H9 (cell line): ENCODE results near the gene SPRR5. TPM values are rescaled to one million over a fixed set of nuclear protein-coding genes. Genes with fewer than 3 reads are reported as not detected.

Experiments
- DNase-seq: peaks from one replicate; pipeline ENCODE4 v3.0.0-alpha.2; 2017
- H2AFZ ChIP-seq: one replicate; pipeline ENCODE4 v1.6.1; 2013; ENCODE audit warnings: mild to moderate bottlenecking, low read length, control low read depth, moderate library complexity
- H2AK5ac ChIP-seq: 2 replicates; pipeline ENCODE4 v1.6.1; 2013; ENCODE audit warnings: low read length, control low read depth, mixed read lengths; ENCODE audit not compliant: insufficient read length
- H2BK120ac ChIP-seq: one replicate; pipeline ENCODE4 v1.6.1; 2013; ENCODE audit warnings: low read depth, mild to moderate bottlenecking, low read length, control low read depth, inconsistent platforms; ENCODE audit not compliant: poor library complexity, severe bottlenecking
- H2BK12ac ChIP-seq: 2 replicates; pipeline ENCODE4 v1.6.1; 2013; ENCODE audit warnings: low read length, control low read depth, mixed read lengths, low read depth; ENCODE audit not compliant: insufficient read length
- H2BK15ac ChIP-seq: 2 replicates; pipeline ENCODE4 v1.6.1; 2013; ENCODE audit warnings: low read depth, low read length, control low read depth
- H2BK20ac ChIP-seq: one replicate; pipeline ENCODE4 v1.6.1; 2013; ENCODE audit warnings: low read depth, mild to moderate bottlenecking, low read length, control low read depth, inconsistent platforms; ENCODE audit not compliant: poor library complexity, severe bottlenecking
- H2BK5ac ChIP-seq: 2 replicates; pipeline ENCODE4 v1.6.1; 2013; ENCODE audit warnings: low read length, control low read depth, mixed read lengths; ENCODE audit not compliant: insufficient read length
- H3K14ac ChIP-seq: 2 replicates; pipeline ENCODE4 v1.6.1; 2013; ENCODE audit warnings: low read length, control low read depth; ENCODE audit not compliant: insufficient read depth
- H3K18ac ChIP-seq: 2 replicates; pipeline ENCODE4 v1.6.1; 2013; ENCODE audit warnings: low read depth, mild to moderate bottlenecking, mixed read lengths, low read length, control low read depth; ENCODE audit not compliant: insufficient read length
- H3K23ac ChIP-seq: 2 replicates; pipeline ENCODE4 v1.6.1; 2013; ENCODE audit warnings: low read length, control low read depth, mixed read lengths, low read depth; ENCODE audit not compliant: insufficient read length
- H3K23me2 ChIP-seq: 2 replicates; pipeline ENCODE4 v1.6.1; 2013; ENCODE audit warnings: low read depth, mild to moderate bottlenecking, mixed read lengths, low read length, control low read depth; ENCODE audit not compliant: insufficient read length, poor library complexity, severe bottlenecking
- H3K27ac ChIP-seq: 2 replicates; pipeline ENCODE4 v1.5.1; 2013; ENCODE audit warnings: low read length, control low read depth, mixed read lengths, low read depth; ENCODE audit not compliant: insufficient read length
- H3K27me3 ChIP-seq: 2 replicates; pipeline ENCODE4 v1.6.1; 2013; ENCODE audit warnings: low read length, control low read depth, inconsistent platforms; ENCODE audit not compliant: insufficient read depth
- H3K4ac ChIP-seq: 2 replicates; pipeline ENCODE4 v1.6.1; 2013; ENCODE audit warnings: low read depth, mild to moderate bottlenecking, control low read depth, inconsistent platforms, low read length, moderate library complexity
- H3K4me1 ChIP-seq: 2 replicates; pipeline ENCODE4 v1.6.1; 2013; ENCODE audit warnings: low read length, control low read depth, inconsistent platforms; ENCODE audit not compliant: insufficient read depth
- H3K4me2 ChIP-seq: 2 replicates; pipeline ENCODE4 v1.6.1; 2013; ENCODE audit warnings: low read length, control low read depth, mixed read lengths; ENCODE audit not compliant: insufficient read length, insufficient read depth
- H3K56ac ChIP-seq: 2 replicates; pipeline ENCODE4 v1.6.1; 2013; ENCODE audit warnings: low read depth, mild to moderate bottlenecking, mixed read lengths, low read length, control low read depth; ENCODE audit not compliant: insufficient read length
- H3K79me1 ChIP-seq: 2 replicates; pipeline ENCODE4 v1.6.1; 2013; ENCODE audit warnings: low read depth, mild to moderate bottlenecking, moderate library complexity, low read length, control low read depth, inconsistent platforms; ENCODE audit not compliant: insufficient read depth, poor library complexity, severe bottlenecking
- H3K79me2 ChIP-seq: 2 replicates; pipeline ENCODE4 v1.6.1; 2013; ENCODE audit warnings: low read length, control low read depth, inconsistent platforms; ENCODE audit not compliant: insufficient read depth
- H3K9ac ChIP-seq: 2 replicates; pipeline ENCODE4 v1.6.1; 2013; ENCODE audit warnings: low read length, control low read depth, mixed read lengths; ENCODE audit not compliant: insufficient read length; ENCODE audit errors: extremely low read depth
- H3K9me3 ChIP-seq: one replicate; pipeline ENCODE4 v1.6.1; 2013; ENCODE audit warnings: low read depth, low read length, inconsistent platforms; ENCODE audit not compliant: control insufficient read depth
- H3T11ph ChIP-seq: one replicate; pipeline ENCODE4 v1.6.1; 2013; ENCODE audit warnings: mild to moderate bottlenecking, low read length, control low read depth, inconsistent platforms
- H4K20me1 ChIP-seq: one replicate; pipeline ENCODE4 v1.6.1; 2013; ENCODE audit not compliant: control insufficient read depth, insufficient read length, insufficient read depth
- H4K5ac ChIP-seq: 2 replicates; pipeline ENCODE4 v1.6.1; 2013; ENCODE audit warnings: low read depth, mild to moderate bottlenecking, mixed read lengths, low read length, control low read depth; ENCODE audit not compliant: insufficient read length
- H4K8ac ChIP-seq: replicated peaks from 2 replicates; pipeline ENCODE4 v1.6.1; 2013; ENCODE audit warnings: low read length, control low read depth, mixed read lengths, low read depth; ENCODE audit not compliant: insufficient read length
- H4K91ac ChIP-seq: 2 replicates; pipeline ENCODE4 v1.6.1; 2013; ENCODE audit warnings: low read depth, mild to moderate bottlenecking, moderate library complexity, mixed read lengths, low read length, control low read depth; ENCODE audit not compliant: insufficient read length
- H3K27ac Mint-ChIP-seq, 3 experiments: 2 replicates in 2 of 3; 3 replicates in 1 of 3; pipeline ENCODE4 v1.8.0; 2020 to 2021; ENCODE audit warnings: mixed read lengths in 3 of 3, mild to moderate bottlenecking in 1 of 3, moderate library complexity in 1 of 3
- H3K27me3 Mint-ChIP-seq: 2 replicates; pipeline ENCODE4 v1.8.0; 2021; ENCODE audit warnings: low read depth, mild to moderate bottlenecking, moderate library complexity, mixed read lengths
- H3K36me3 Mint-ChIP-seq, 3 experiments: 2 replicates in 2 of 3; 3 replicates in 1 of 3; pipeline ENCODE4 v1.8.0; 2020 to 2021; ENCODE audit warnings: low read depth in 3 of 3, mixed read lengths in 3 of 3; ENCODE audit not compliant: insufficient read depth in 1 of 3
- H3K4me1 Mint-ChIP-seq, 2 experiments: 2 replicates each; pipeline ENCODE4 v1.8.0; 2020; ENCODE audit warnings: mixed read lengths in 2 of 2
- H3K4me3 Mint-ChIP-seq, 2 experiments: 2 replicates in 1 of 2; 3 replicates in 1 of 2; pipeline ENCODE4 v1.8.0; 2020 to 2021; ENCODE audit warnings: mild to moderate bottlenecking in 2 of 2, mixed read lengths in 2 of 2, moderate library complexity in 1 of 2
- H3K9me3 Mint-ChIP-seq, 2 experiments: 2 replicates in 1 of 2; 3 replicates in 1 of 2; pipeline ENCODE4 v1.8.0; 2020; ENCODE audit warnings: mild to moderate bottlenecking in 2 of 2, mixed read lengths in 2 of 2, moderate library complexity in 1 of 2
- WGBS: extraction: QIAGEN DNeasy Blood & Tissue Kit; methylation state at CpG from one replicate; pipeline ENCODE4 v1.1.7; 2013; ENCODE audit warnings: missing lambda C conversion rate, low lambda C conversion rate, mixed read lengths; ENCODE audit not compliant: insufficient read length; ENCODE audit errors: extremely low coverage; 5-methylcytosine and 5-hydroxymethylcytosine counted together
- total RNA-seq: library from RNA; stranded (reverse); gene quantifications from 2 replicates; pipeline ENCODE4 v1.2.1, GENCODE V29; 2021
- TF ChIP-seq, protein P1 (sequence below): fragments of 200-600 bp; sonication (generic); conservative IDR thresholded peaks from 3 replicates; pipeline ENCODE4 v1.8.0; 2021; ENCODE audit warnings: antibody characterized with exemption, mild to moderate bottlenecking

SPRR5 gene
- total RNA-seq, 1 experiment from 2014 or later: not detected

DNA sequence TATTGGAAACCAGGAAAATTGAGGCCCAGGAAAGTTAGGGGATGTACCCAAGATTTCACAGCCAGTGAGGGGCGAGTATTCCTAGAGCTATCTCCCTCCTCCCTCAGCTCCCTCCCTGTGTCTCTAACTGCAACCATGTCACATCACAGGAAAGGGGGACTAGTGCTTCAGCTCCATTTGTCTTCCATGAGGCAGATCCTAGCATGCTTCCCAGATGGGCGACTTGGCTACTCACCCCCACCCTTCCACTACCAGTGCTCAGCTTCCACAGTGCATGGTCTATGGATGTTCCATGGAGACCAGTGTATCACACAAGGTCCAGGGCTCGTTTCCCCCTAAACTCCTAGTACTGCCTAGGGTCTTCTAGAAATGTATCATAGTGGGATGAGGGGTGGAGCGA is 18.8 kb downstream of the SPRR5 start:
- Mint-ChIP-seq H3K9me3 (peaks cover 0 to 12% of the 10 kb centered on the region in 2 experiments), H3K27me3 (peaks cover 4% of the 10 kb centered on the region), H3K27ac (no peak overlapping the region), H3K4me3 (no peak overlapping the region), H3K36me3 (no peaks in the 10 kb centered on the region), H3K4me1 (no peaks in the 10 kb centered on the region)
- no peak overlapping the region for H2BK120ac ChIP-seq
- no peaks in the 10 kb centered on the region for H3K27me3 ChIP-seq
- no peaks in the 10 kb centered on the region for H4K20me1 ChIP-seq
- TF ChIP-seq, protein P1, sequence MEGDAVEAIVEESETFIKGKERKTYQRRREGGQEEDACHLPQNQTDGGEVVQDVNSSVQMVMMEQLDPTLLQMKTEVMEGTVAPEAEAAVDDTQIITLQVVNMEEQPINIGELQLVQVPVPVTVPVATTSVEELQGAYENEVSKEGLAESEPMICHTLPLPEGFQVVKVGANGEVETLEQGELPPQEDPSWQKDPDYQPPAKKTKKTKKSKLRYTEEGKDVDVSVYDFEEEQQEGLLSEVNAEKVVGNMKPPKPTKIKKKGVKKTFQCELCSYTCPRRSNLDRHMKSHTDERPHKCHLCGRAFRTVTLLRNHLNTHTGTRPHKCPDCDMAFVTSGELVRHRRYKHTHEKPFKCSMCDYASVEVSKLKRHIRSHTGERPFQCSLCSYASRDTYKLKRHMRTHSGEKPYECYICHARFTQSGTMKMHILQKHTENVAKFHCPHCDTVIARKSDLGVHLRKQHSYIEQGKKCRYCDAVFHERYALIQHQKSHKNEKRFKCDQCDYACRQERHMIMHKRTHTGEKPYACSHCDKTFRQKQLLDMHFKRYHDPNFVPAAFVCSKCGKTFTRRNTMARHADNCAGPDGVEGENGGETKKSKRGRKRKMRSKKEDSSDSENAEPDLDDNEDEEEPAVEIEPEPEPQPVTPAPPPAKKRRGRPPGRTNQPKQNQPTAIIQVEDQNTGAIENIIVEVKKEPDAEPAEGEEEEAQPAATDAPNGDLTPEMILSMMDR: no peak
- H4K5ac ChIP-seq: no peak overlapping the region
- no peak overlapping the region for H2BK20ac ChIP-seq
- H3K23me2 ChIP-seq: no peaks in the 10 kb centered on the region
- H3K23ac ChIP-seq: no peak overlapping the region
- H3K4ac ChIP-seq: no peak overlapping the region
- H3K18ac ChIP-seq: no peak overlapping the region
- H3K9me3 ChIP-seq: no peaks in the 10 kb centered on the region
- H3K14ac ChIP-seq: no peak overlapping the region
- no peaks in the 10 kb centered on the region for H3K4me1 ChIP-seq
- H3K27ac ChIP-seq: no peak overlapping the region
- no peak overlapping the region for H2BK15ac ChIP-seq
- no peak overlapping the region for H2AK5ac ChIP-seq
- H4K91ac ChIP-seq: no peak overlapping the region
- DNase-seq: no peak
- no peaks in the 10 kb centered on the region for H3K79me1 ChIP-seq
- no peak overlapping the region for H3T11ph ChIP-seq
- no peak overlapping the region for H2BK12ac ChIP-seq
- no peak overlapping the region for H2AFZ ChIP-seq
- no CpG with 5 or more reads among the region's 4 CpGs for WGBS
- no peak overlapping the region for H2BK5ac ChIP-seq
- no peak overlapping the region for H3K9ac ChIP-seq
- H4K8ac ChIP-seq: no peak overlapping the region
- H3K56ac ChIP-seq: no peak overlapping the region
- H3K4me2 ChIP-seq: no peak overlapping the region
- no peaks in the 10 kb centered on the region for H3K79me2 ChIP-seq
